BLaER1 treated with 17β-estradiol and CSF1 and Interleukin-3, amounts not matched to agents 10 nM and 100 nM (cell line): Measurements from ENCODE around the gene AP2S1.
A peak's percentile ranks its signal among the peaks of the same experiment; 100 is the strongest.
"Not testable (repeated sequence)": the region's sequence is repeated elsewhere in the genome, so short reads cannot be mapped to it uniquely, and the experiment has no call there.

Experiments used
- H3K27ac ChIP-seq, 11 experiments: shearing (Covaris generic); formaldehyde crosslinking; 2 replicates each; pipeline ENCODE4 v1.8.1; 2022
- H3K27me3 ChIP-seq, 11 experiments: shearing (Covaris generic); formaldehyde crosslinking; 2 replicates each; pipeline ENCODE4 v1.8.1; 2022
- H3K36me3 ChIP-seq, 11 experiments: shearing (Covaris generic); formaldehyde crosslinking; 2 replicates each; pipeline ENCODE4 v1.8.1; 2022
- H3K4me1 ChIP-seq, 10 experiments: shearing (Covaris generic); formaldehyde crosslinking; 2 replicates each; pipeline ENCODE4 v1.8.1; 2022
- H3K4me2 ChIP-seq, 11 experiments: shearing (Covaris generic); formaldehyde crosslinking; 2 replicates each; pipeline ENCODE4 v1.8.1; 2022
- H3K4me3 ChIP-seq, 10 experiments: shearing (Covaris generic); formaldehyde crosslinking; 2 replicates each; pipeline ENCODE4 v1.8.1; 2022
- H3K9ac ChIP-seq, 11 experiments: shearing (Covaris generic); formaldehyde crosslinking; 2 replicates each; pipeline ENCODE4 v1.8.1; 2022
- H3K9me3 ChIP-seq, 11 experiments: shearing (Covaris generic); formaldehyde crosslinking; replicated peaks in 1 of 11; 2 replicates each; pipeline ENCODE4 v1.8.1; 2022
- H4K20me1 ChIP-seq, 11 experiments: shearing (Covaris generic); formaldehyde crosslinking; 2 replicates each; pipeline ENCODE4 v1.8.1; 2022
- Cebpa-rat ChIP-seq, 11 experiments: shearing (Covaris generic); IDR thresholded peaks; 2 replicates each; pipeline ENCODE4 v1.8.1; 2022

Gene AP2S1

GRCh38 chr19:46813839-46814358 is 36.7 kb downstream of the AP2S1 start:
- Histone ChIP-seq H3K4me1 (peaks cover 18 to 68% (median 48%) of the 10 kb centered on the region in 10 experiments; a peak in 19 of 20 replicates), H3K9me3 (peaks cover 0 to 11% (median 6%) of the 10 kb centered on the region in 11 experiments; a peak in 9 of 22 replicates), H3K36me3 (no peaks in the 10 kb centered on the region), H3K27me3 (peaks cover 0 to 28% (median 0%) of the 10 kb centered on the region in 11 experiments; a peak in 9 of 22 replicates), H3K27ac (no peak overlapping the region), H3K4me2 (peak overlapping the region in 7 of 11 experiments; percentile 66 to 90 (median 80); a peak in 10 of 22 replicates), H4K20me1 (no peaks in the 10 kb centered on the region), H3K4me3 (no peak overlapping the region), H3K9ac (no peak overlapping the region; a peak in 2 of 22 replicates)
- no peak for TF ChIP-seq Cebpa-rat (IDR thresholded peaks at IDR 0.05)

- Histone ChIP-seq H4K20me1 (no peaks in the 10 kb centered on the region), H3K27me3 (peaks cover 0 to 28% (median 0%) of the 10 kb centered on the region in 11 experiments; a peak in 9 of 22 replicates), H3K36me3 (no peaks in the 10 kb centered on the region), H3K27ac (peak overlapping the region in 3 of 11 experiments; percentile 7 to 51 (median 50); a peak in 5 of 22 replicates), H3K4me2 (peak overlapping the region; percentile 23 to 90 (median 76)), H3K4me1 (peaks cover 18 to 70% (median 51%) of the 10 kb centered on the region in 10 experiments; a peak in 19 of 20 replicates), H3K9ac (peak overlapping the region in 5 of 11 experiments; percentile 13 to 60 (median 48); a peak in 8 of 22 replicates), H3K9me3 (peaks cover 0 to 5% (median 0%) of the 10 kb centered on the region in 11 experiments; a peak in 5 of 22 replicates), H3K4me3 (no peak overlapping the region)
- TF ChIP-seq Cebpa-rat (IDR thresholded peaks at IDR 0.05): no peak
Observed at GRCh38 chr19:46812977-46813838, 37.4 kb downstream of the AP2S1 start.

DNA sequence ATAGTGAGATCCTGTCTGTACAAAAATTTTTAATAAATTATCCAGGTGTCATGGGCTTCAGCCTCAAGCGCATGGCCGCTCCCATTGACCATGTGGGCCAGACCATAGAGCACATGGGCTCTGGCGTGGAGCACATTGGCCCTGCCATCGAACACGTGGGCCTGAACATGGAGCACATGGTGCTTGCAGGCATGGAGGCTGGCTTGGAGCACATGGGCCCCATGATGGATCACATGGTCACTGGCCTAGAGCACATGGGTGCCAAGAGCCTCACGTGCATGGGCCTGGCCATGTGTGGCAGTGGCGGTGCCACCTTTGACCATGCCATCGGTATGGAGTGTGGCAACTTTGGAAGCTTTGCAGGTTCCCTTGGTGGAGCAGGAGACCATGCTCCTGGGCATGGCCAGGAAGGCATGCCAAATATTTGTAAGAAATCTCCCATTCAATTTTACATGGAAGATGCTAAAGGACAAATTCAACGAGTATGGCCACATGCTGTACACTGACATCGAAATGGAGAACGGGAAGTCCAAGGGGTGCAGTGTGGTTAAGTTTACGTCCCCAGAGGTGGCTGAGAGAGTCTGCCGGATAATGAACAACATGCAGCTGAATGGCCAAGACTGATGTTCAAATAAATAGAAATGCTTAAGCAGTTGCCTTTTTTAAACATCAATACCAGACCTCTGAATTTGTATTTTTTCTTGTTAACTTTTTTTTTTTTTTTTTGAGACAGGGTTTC is 40.9 kb downstream of the AP2S1 start:
- no peaks in the 10 kb centered on the region for H4K20me1 ChIP-seq
- peak overlapping the region in 6 of 11 experiments; percentile 33 to 62 (median 56); a peak in 8 of 22 replicates for H3K9ac ChIP-seq
- no peaks in the 10 kb centered on the region for H3K36me3 ChIP-seq
- H3K27me3 ChIP-seq: peaks cover 0 to 22% (median 0%) of the 10 kb centered on the region in 11 experiments; a peak in 9 of 22 replicates
- H3K9me3 ChIP-seq: no peaks in the 10 kb centered on the region
- no peak overlapping the region for H3K4me3 ChIP-seq
- peaks cover 28 to 65% (median 44%) of the 10 kb centered on the region in 10 experiments for H3K4me1 ChIP-seq
- peak overlapping the region; percentile 41 to 75 (median 62) for H3K4me2 ChIP-seq
- H3K27ac ChIP-seq: peak overlapping the region in 7 of 11 experiments; percentile 55 to 74 (median 70); a peak in 13 of 22 replicates
- TF ChIP-seq Cebpa-rat (IDR thresholded peaks at IDR 0.05): no peak

- Histone ChIP-seq H3K4me1 (peaks cover 18 to 35% (median 27%) of the 10 kb centered on the region in 10 experiments), H3K9ac (no peak overlapping the region), H3K27me3 (no peaks in the 10 kb centered on the region), H3K36me3 (no peaks in the 10 kb centered on the region), H3K9me3 (no peaks in the 10 kb centered on the region), H3K4me2 (peak overlapping the region in 3 of 11 experiments; percentile 15 to 63 (median 57); a peak in 4 of 22 replicates), H3K4me3 (no peak overlapping the region), H4K20me1 (no peaks in the 10 kb centered on the region), H3K27ac (no peak overlapping the region)
- no peak for TF ChIP-seq Cebpa-rat (IDR thresholded peaks at IDR 0.05)
Observed at GRCh38 chr19:46806656-46807055, 44.0 kb downstream of the AP2S1 start.

DNA sequence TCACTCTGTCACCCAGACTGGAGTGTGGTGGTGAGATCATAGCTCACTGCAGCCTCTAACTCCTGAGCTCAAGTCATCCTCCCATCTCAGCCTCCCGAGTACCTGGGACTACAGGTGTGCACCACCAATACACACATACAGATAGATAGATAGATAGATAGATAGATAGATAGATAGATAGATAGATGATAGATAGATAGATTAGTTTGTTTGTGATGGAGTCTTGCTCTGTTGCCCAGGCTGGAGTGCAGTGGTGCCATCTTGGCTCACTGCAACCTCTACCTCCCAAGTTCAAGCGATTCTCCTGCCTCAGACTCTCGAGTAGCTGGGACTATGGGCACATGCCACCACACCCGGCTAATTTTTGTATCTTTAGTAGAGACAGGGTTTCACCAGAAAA is 46.2 kb downstream of the AP2S1 start:
- not testable (repeated sequence) for H3K4me3 ChIP-seq, H3K27ac ChIP-seq, H3K9me3 ChIP-seq, H3K27me3 ChIP-seq, H4K20me1 ChIP-seq, H3K4me2 ChIP-seq, H3K36me3 ChIP-seq, H3K9ac ChIP-seq
- H3K4me1 ChIP-seq: peaks cover 7 to 14% (median 12%) of the 10 kb centered on the region in 10 experiments

DNA sequence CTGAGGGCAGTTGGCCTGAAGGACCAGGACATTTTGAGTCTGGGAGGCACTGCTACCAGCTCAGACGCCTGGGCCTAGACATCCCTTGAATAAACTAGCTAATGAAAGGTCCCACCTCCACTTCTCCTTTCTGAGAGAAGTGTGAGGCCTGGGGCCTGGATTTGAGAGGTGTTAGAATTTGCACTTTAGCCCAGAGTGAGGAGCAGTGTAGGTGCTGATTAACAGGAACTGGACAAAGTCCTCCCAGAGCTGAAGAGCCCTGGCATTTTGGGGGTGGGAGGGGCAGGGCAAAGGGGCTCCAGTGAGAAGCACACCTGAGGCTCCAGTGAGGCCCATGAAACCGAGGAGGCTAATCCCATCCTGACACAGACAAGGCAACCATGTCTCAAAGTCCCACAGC is 47.1 kb downstream of the AP2S1 start:
- Histone ChIP-seq H3K4me3 (no peak overlapping the region), H3K4me1 (peaks cover 0 to 12% (median 4%) of the 10 kb centered on the region in 10 experiments; a peak in 13 of 20 replicates), H3K36me3 (no peaks in the 10 kb centered on the region), H3K4me2 (no peak overlapping the region), H3K9ac (no peak overlapping the region), H3K27me3 (no peaks in the 10 kb centered on the region), H3K27ac (no peak overlapping the region), H3K9me3 (no peaks in the 10 kb centered on the region), H4K20me1 (no peaks in the 10 kb centered on the region)
- TF ChIP-seq Cebpa-rat (IDR thresholded peaks at IDR 0.05): no peak

DNA sequence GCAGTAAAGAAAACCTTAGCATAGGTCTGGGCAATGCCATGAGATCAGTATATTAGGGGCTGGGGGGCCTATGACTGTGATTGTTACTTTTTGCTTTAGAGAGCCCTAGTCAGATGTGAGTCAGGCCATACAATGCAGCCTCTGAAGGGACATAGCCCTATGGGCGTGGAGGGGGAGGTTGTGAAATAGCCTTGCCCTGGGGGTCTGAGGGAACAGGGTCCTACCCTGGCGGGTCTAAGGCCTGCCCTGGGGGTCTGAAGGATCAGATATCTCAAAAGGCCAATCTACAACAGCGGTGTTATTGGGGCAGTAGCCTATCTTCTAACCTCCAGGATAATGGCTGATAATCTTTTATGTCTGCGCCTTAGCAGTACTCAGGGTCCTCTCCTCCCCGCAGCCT is 48.5 kb downstream of the AP2S1 start:
- no peak overlapping the region for H3K27ac ChIP-seq
- peaks cover 2 to 14% (median 6%) of the 10 kb centered on the region in 10 experiments; a peak in 19 of 20 replicates for H3K4me1 ChIP-seq
- H3K36me3 ChIP-seq: no peaks in the 10 kb centered on the region
- H3K9me3 ChIP-seq: no peaks in the 10 kb centered on the region
- no peaks in the 10 kb centered on the region for H4K20me1 ChIP-seq
- H3K4me2 ChIP-seq: no peak overlapping the region
- no peak for TF ChIP-seq Cebpa-rat (IDR thresholded peaks at IDR 0.05)
- no peaks in the 10 kb centered on the region for H3K27me3 ChIP-seq
- no peak overlapping the region for H3K9ac ChIP-seq
- H3K4me3 ChIP-seq: no peak overlapping the region

- Histone ChIP-seq H3K9me3 (no peaks in the 10 kb centered on the region), H3K27me3 (no peaks in the 10 kb centered on the region; a peak in 1 of 22 replicates), H3K9ac (no peak overlapping the region), H3K4me1 (peaks cover 9 to 39% (median 34%) of the 10 kb centered on the region in 10 experiments; a peak in 18 of 20 replicates), H3K27ac (no peak overlapping the region), H4K20me1 (no peaks in the 10 kb centered on the region), H3K4me2 (no peak overlapping the region), H3K36me3 (no peaks in the 10 kb centered on the region), H3K4me3 (no peak overlapping the region)
- no peak for TF ChIP-seq Cebpa-rat (IDR thresholded peaks at IDR 0.05)
Observed at GRCh38 chr19:46798713-46799112, 51.9 kb downstream of the AP2S1 start.
